A549 (cell line): Measurements from ENCODE around the gene DUS2. TPM values are rescaled to one million over a fixed set of nuclear protein-coding genes. Genes with fewer than 3 reads are reported as not detected.
A peak's percentile ranks its signal among the peaks of the same experiment; 100 is the strongest.

Experiments
- ATAC-seq, 2 experiments: fragments of 200-7000 bp in 1 of 2; fragments of >200 bp in 1 of 2; cut with Nextera tagmentation in 1 of 2; cut with Tn5 transposase in 1 of 2; 3 replicates each; pipeline versions ENCODE4 v1.8.0 to v1.9.1; 2018 to 2020; ENCODE audit warnings: mild to moderate bottlenecking in 1 of 2, moderate library complexity in 1 of 2
- CTCF ChIA-PET: fragments of 300-600 bp; sonication (Branson Sonifier 250); formaldehyde crosslinking; extraction: SDS; loops from one replicate; lab custom pipeline; 2021; ENCODE audit warnings: antibody characterized with exemption, inconsistent platforms; lab: Yijun Ruan, JAX
- POLR2A ChIA-PET: fragments of 350-600 bp; formaldehyde crosslinking; extraction: SDS; loops from one replicate; lab custom pipeline; 2021; ENCODE audit warnings: antibody characterized with exemption, inconsistent platforms; lab: Yijun Ruan, JAX
- DNase-seq, 2 experiments: peaks; one replicate each; pipeline versions ENCODE4 v3.0.0 to v3.0.0-alpha.2; 2011 to 2016; ENCODE audit warnings: low read depth in 1 of 2, low spot score in 1 of 2
- FAIRE-seq: peaks from 2 replicates; lab custom pipeline; 2011; peaks lifted over from hg19 to GRCh38; lab: Jason Lieb, UNC
- H3K27ac ChIP-seq, 2 experiments: fragments of >200 bp; sonication (Bioruptor Twin); formaldehyde crosslinking; 3 replicates each; pipeline ENCODE4 v1.5.1; 2016 to 2017
- H3K4me1 ChIP-seq: fragments of >200 bp; sonication (Bioruptor Twin); formaldehyde crosslinking; 3 replicates; pipeline ENCODE4 v1.6.1; 2016
- H3K4me2 ChIP-seq: fragments of >200 bp; sonication (Bioruptor Twin); formaldehyde crosslinking; 3 replicates; pipeline ENCODE4 v1.6.1; 2016
- H3K4me3 ChIP-seq: fragments of >200 bp; sonication (Bioruptor Twin); formaldehyde crosslinking; 3 replicates; pipeline ENCODE4 v1.5.1; 2016
- H3K9me3 ChIP-seq: fragments of >200 bp; sonication (Bioruptor Twin); formaldehyde crosslinking; 3 replicates; pipeline ENCODE4 v1.6.1; 2016
- CBX8 ChIP-seq: fragments of 200-600 bp; sonication (generic); IDR thresholded peaks from 2 replicates; pipeline ENCODE4 v1.6.1; 2016
- CEBPB ChIP-seq, 2 experiments: fragments of >200 bp in 1 of 2; sonication (Bioruptor Twin) in 1 of 2; formaldehyde crosslinking in 1 of 2; IDR thresholded peaks; 2 replicates each; pipeline ENCODE4 v1.6.1; 2012 to 2016
- CHD4 ChIP-seq: fragments of 200-600 bp; sonication (generic); IDR thresholded peaks from 2 replicates; pipeline ENCODE4 v1.6.1; 2016; ENCODE audit warnings: antibody characterized with exemption, mild to moderate bottlenecking, borderline replicate concordance
- ESRRA ChIP-seq: fragments of 150-350 bp; IDR thresholded peaks from 2 replicates; pipeline ENCODE4 v1.6.1; 2014; ENCODE audit warnings: mild to moderate bottlenecking, low read length, borderline replicate concordance
- FOSB ChIP-seq: fragments of 250-450 bp; sonication (Bioruptor Pico); IDR thresholded peaks from 2 replicates; pipeline ENCODE4 v1.5.0; 2020; ENCODE audit warnings: mild to moderate bottlenecking, moderate library complexity
- GATA3 ChIP-seq: IDR thresholded peaks from 2 replicates; pipeline ENCODE4 v1.6.1; 2012; ENCODE audit warnings: borderline replicate concordance
- HEYL ChIP-seq: fragments of 250-450 bp; sonication (Bioruptor Pico); IDR thresholded peaks from 2 replicates; pipeline ENCODE4 v1.8.0; 2021; ENCODE audit warnings: mild to moderate bottlenecking, moderate library complexity
- JUN ChIP-seq, 2 experiments: fragments of >200 bp; sonication (Bioruptor Twin); formaldehyde crosslinking; IDR thresholded peaks; 2 replicates in 1 of 2; 3 replicates in 1 of 2; pipeline ENCODE4 v1.6.1; 2016 to 2017
- KDM5A ChIP-seq: fragments of 200-600 bp; sonication (generic); IDR thresholded peaks from 2 replicates; pipeline ENCODE4 v1.6.1; 2016; ENCODE audit warnings: antibody characterized with exemption, mild to moderate bottlenecking
- MAFK ChIP-seq: fragments of 450-650 bp; IDR thresholded peaks from 2 replicates; pipeline ENCODE4 v1.6.1; 2014; ENCODE audit not compliant: partially characterized antibody
- MYC ChIP-seq: IDR thresholded peaks from 2 replicates; pipeline ENCODE4 v1.6.1; 2012; ENCODE audit warnings: mild to moderate bottlenecking, inconsistent platforms, low read length, improper control_type of control experiment, borderline replicate concordance
- NFE2L2 ChIP-seq: fragments of 150-350 bp; conservative IDR thresholded peaks from 2 replicates; pipeline ENCODE4 v1.6.1; 2014; ENCODE audit warnings: low read length
- PHF8 ChIP-seq: fragments of 200-600 bp; sonication (generic); IDR thresholded peaks from 2 replicates; pipeline ENCODE4 v1.6.1; 2016; ENCODE audit warnings: low read depth, mild to moderate bottlenecking, antibody characterized with exemption, moderate library complexity, borderline replicate concordance
- POLR2AphosphoS2 ChIP-seq: conservative IDR thresholded peaks from 2 replicates; pipeline ENCODE4 v1.6.1; 2012; ENCODE audit warnings: low read length, improper control_type of control experiment, inconsistent platforms
- RCOR1 ChIP-seq: fragments of 150-350 bp; IDR thresholded peaks from 2 replicates; pipeline ENCODE4 v1.6.1; 2014; ENCODE audit warnings: antibody characterized with exemption, low read length, low read depth
- RNF2 ChIP-seq: fragments of 200-600 bp; sonication (generic); IDR thresholded peaks from 2 replicates; pipeline ENCODE4 v1.6.1; 2016; ENCODE audit warnings: low read depth, mild to moderate bottlenecking, antibody characterized with exemption, moderate library complexity, borderline replicate concordance
- SMC3 ChIP-seq: fragments of >200 bp; sonication (Bioruptor Twin); formaldehyde crosslinking; IDR thresholded peaks from 3 replicates; pipeline ENCODE4 v1.6.1; 2018; ENCODE audit warnings: inconsistent platforms
- SREBF2 ChIP-seq: fragments of 450-650 bp; IDR thresholded peaks from 2 replicates; pipeline ENCODE4 v1.6.1; 2014; ENCODE audit warnings: mild to moderate bottlenecking, moderate library complexity
- TFCP2L1 ChIP-seq: fragments of 250-450 bp; sonication (Bioruptor Pico); IDR thresholded peaks from 2 replicates; pipeline ENCODE4 v1.5.0; 2021; ENCODE audit warnings: mild to moderate bottlenecking
- TP53 ChIP-seq: fragments of 250-450 bp; sonication (Bioruptor Pico); IDR thresholded peaks from 2 replicates; pipeline ENCODE4 v1.5.0; 2021; ENCODE audit warnings: mild to moderate bottlenecking, moderate library complexity
- ZC3H11A ChIP-seq: fragments of 450-650 bp; IDR thresholded peaks from 2 replicates; pipeline ENCODE4 v1.6.1; 2014; ENCODE audit warnings: antibody characterized with exemption, mild to moderate bottlenecking
- ZFP36 ChIP-seq: fragments of 450-650 bp; IDR thresholded peaks from 2 replicates; pipeline ENCODE4 v1.6.1; 2014; ENCODE audit warnings: borderline replicate concordance; ENCODE audit not compliant: partially characterized antibody
- WGBS: methylation state at CpG from one replicate; pipeline ENCODE4 v1.1.6; 2017; ENCODE audit errors: missing lambda C conversion rate; 5-methylcytosine and 5-hydroxymethylcytosine counted together
- polyA plus RNA-seq, 4 experiments: library from polyadenylated mRNA; depleted of rRNA in 3 of 4; stranded (reverse); fragments of >200 nt; fragmentation: RNase III in 1 of 4; extraction: RNeasy Plus Mini Kit Qiagen cat#74134 plus additional on column Dnase treatment in 1 of 4; gene quantifications; 2 replicates in 3 of 4; 3 replicates in 1 of 4; pipeline ENCODE4 v1.2.3, GENCODE V29; 2011 to 2017
- TF ChIP-seq, protein P1 (sequence below): fragments of 250-450 bp; sonication (Bioruptor Pico); IDR thresholded peaks from 2 replicates; pipeline ENCODE4 v1.5.0; 2021; ENCODE audit warnings: mild to moderate bottlenecking, moderate library complexity, borderline replicate concordance
- TF ChIP-seq, protein P2 (sequence below): IDR thresholded peaks from 2 replicates; pipeline ENCODE4 v1.6.1; 2012

The DUS2 gene
- polyA plus RNA-seq, 2 of the 4 experiments (the other 2 are of a cell fraction), result 20.8 to 21.5 TPM

- H3K9me3 ChIP-seq, result no peaks in the 10 kb centered on the region
- no peak for TF ChIP-seq PHF8
- no peak for TF ChIP-seq FOSB (CRISPR knock-in tag)
- no peak for TF ChIP-seq MYC
- no peak for TF ChIP-seq SREBF2
- no peak for TF ChIP-seq JUN (IDR thresholded peaks at IDR 0.05)
- no peak for TF ChIP-seq ZFP36
- no peak for TF ChIP-seq TP53 (CRISPR knock-in tag)
- TF ChIP-seq CEBPB (IDR thresholded peaks at IDR 0.05), result no peak
- no peak for TF ChIP-seq ZC3H11A
- no peak for TF ChIP-seq KDM5A
- TF ChIP-seq HEYL (CRISPR knock-in tag), result no peak
- no peak for TF ChIP-seq GATA3
- TF ChIP-seq, all 56 proteins: peak for 0
- H3K4me1 ChIP-seq, result peaks cover 10% of the 10 kb centered on the region
- ATAC-seq (no peak), DNase-seq (no peak), FAIRE-seq (no peak)
- ChIA-PET CTCF (interaction anchor here (1.2 to 1.9 kb wide), 2 partner anchors 7 to 10 kb away, joined by 3 to 4 read pairs; no protein-coding TSS in a partner anchor), POLR2A (no interaction called here)
- H3K4me2 ChIP-seq, result no peak overlapping the region
- H3K27ac ChIP-seq, result no peak overlapping the region
- no peak overlapping the region for H3K4me3 ChIP-seq
Observed at GRCh38 chr16:68079376-68079625, 56.2 kb downstream of the DUS2 start.

DNA sequence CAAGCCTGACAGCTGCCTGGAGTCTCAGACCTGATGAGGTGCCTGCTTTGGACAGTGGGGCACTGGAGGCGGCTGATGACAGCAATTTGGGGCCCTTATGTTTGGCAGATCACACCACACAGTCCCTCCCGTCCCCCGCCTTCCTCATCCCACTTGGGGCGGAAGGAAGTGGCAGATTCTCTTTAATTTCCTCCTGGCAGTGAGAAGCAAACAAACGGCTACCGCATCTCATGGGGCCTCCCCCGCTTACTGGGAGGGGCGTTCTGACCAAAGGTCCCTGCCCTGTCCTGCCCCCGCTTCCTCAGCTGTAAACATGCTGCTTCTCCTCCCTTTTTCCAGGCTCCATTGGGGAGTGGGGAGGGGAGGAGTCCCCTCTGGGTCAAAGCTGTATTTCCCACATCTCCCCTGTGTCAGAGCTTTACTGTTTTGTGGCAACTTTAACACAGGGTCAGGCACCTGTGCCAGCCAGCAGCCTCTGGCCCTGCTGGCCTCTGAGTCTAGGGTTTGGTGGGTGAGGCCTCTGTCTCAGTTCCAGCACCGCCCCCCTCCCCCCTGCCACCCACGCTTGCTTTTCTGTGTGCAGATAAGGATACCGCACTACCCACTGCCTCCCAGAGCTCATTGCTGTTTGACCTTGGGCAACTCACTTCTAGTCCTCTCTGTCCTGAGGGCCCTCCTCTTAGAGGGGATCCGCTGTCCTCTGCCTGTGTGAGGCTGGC, 56.7 kb downstream of the DUS2 start:
- CTCF ChIA-PET, result interaction anchor here (1.2 to 1.9 kb wide), 2 partner anchors 8 to 10 kb away, joined by 3 to 4 read pairs; no protein-coding TSS in a partner anchor
- Histone ChIP-seq H3K4me2 (no peak overlapping the region), H3K4me3 (no peak overlapping the region)
- 74% methylated on average over 13 of the region's 13 CpGs for WGBS
- POLR2A ChIA-PET, result no interaction called here
- no peak for TF ChIP-seq MYC
- no peak for TF ChIP-seq ESRRA
- no peak for TF ChIP-seq SMC3
- no peak for TF ChIP-seq RNF2
- no peak for TF ChIP-seq JUN (IDR thresholded peaks at IDR 0.05)
- no peak for TF ChIP-seq CHD4
- no peak for TF ChIP-seq RCOR1
- TF ChIP-seq, all 56 proteins: peak for 0
- FAIRE-seq, result no peak
- H3K9me3 ChIP-seq, result no peaks in the 10 kb centered on the region
- H3K27ac ChIP-seq, result no peak overlapping the region
- H3K4me1 ChIP-seq, result peaks cover 11% of the 10 kb centered on the region
- no peak for ATAC-seq
- no peak for DNase-seq

- POLR2A ChIA-PET, result no interaction called here
- Histone ChIP-seq H3K4me3 (no peak overlapping the region), H3K4me2 (no peak overlapping the region), H3K9me3 (no peaks in the 10 kb centered on the region), H3K4me1 (peaks cover 13% of the 10 kb centered on the region), H3K27ac (no peak overlapping the region)
- no peak for DNase-seq
- CTCF ChIA-PET, result interaction anchor here (0.7 to 3.8 kb wide), 5 partner anchors 12 to 266 kb away, joined by 3 to 17 read pairs (median 3); no protein-coding TSS in a partner anchor
- no peak for FAIRE-seq
- ATAC-seq, result no peak
- TF ChIP-seq MAFK, result peak; percentile 31
- TF ChIP-seq TFCP2L1 (CRISPR knock-in tag), result no peak
Observed at GRCh38 chr16:68081861-68082628, 59.0 kb downstream of the DUS2 start.

- DNase-seq (no peak), FAIRE-seq (no peak), ATAC-seq (no peak)
- H3K27ac ChIP-seq, result no peak overlapping the region
- 95% methylated on average over 2 of the region's 2 CpGs for WGBS
- ChIA-PET POLR2A (no interaction called here), CTCF (interaction anchor here (0.8 to 3.8 kb wide), 5 partner anchors 11 to 266 kb away, joined by 3 to 17 read pairs (median 9); no protein-coding TSS in a partner anchor)
- H3K9me3 ChIP-seq, result no peaks in the 10 kb centered on the region
- TF ChIP-seq, protein P1, sequence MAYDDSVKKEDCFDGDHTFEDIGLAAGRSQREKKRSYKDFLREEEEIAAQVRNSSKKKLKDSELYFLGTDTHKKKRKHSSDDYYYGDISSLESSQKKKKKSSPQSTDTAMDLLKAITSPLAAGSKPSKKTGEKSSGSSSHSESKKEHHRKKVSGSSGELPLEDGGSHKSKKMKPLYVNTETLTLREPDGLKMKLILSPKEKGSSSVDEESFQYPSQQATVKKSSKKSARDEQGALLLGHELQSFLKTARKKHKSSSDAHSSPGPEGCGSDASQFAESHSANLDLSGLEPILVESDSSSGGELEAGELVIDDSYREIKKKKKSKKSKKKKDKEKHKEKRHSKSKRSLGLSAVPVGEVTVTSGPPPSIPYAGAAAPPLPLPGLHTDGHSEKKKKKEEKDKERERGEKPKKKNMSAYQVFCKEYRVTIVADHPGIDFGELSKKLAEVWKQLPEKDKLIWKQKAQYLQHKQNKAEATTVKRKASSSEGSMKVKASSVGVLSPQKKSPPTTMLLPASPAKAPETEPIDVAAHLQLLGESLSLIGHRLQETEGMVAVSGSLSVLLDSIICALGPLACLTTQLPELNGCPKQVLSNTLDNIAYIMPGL, result no peak
- TF ChIP-seq CBX8 (no peak), FOSB (CRISPR knock-in tag) (no peak), POLR2AphosphoS2 (no peak), NFE2L2 (no peak)
- TF ChIP-seq, protein P2, sequence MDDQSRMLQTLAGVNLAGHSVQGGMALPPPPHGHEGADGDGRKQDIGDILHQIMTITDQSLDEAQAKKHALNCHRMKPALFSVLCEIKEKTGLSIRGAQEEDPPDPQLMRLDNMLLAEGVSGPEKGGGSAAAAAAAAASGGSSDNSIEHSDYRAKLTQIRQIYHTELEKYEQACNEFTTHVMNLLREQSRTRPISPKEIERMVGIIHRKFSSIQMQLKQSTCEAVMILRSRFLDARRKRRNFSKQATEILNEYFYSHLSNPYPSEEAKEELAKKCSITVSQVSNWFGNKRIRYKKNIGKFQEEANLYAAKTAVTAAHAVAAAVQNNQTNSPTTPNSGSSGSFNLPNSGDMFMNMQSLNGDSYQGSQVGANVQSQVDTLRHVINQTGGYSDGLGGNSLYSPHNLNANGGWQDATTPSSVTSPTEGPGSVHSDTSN, result no peak
- no peak overlapping the region for H3K4me3 ChIP-seq
- peaks cover 19% of the 10 kb centered on the region for H3K4me1 ChIP-seq
- H3K4me2 ChIP-seq, result no peak overlapping the region
Observed at GRCh38 chr16:68082629-68083238, 59.6 kb downstream of the DUS2 start.
